ENCODE results near the gene UTP25. TPM values are rescaled to one million over a fixed set of nuclear protein-coding genes. Genes with fewer than 3 reads are reported as not detected.
A peak's percentile ranks its signal among the peaks of the same experiment; 100 is the strongest.
"Not testable (repeated sequence)": the region's sequence is repeated elsewhere in the genome, so short reads cannot be mapped to it uniquely, and the experiment has no call there.

UTP25 gene
- 10 to 100 TPM in 1 of 2 donors, 1 to 10 TPM in 1; 6.4 to 19.1 TPM for total RNA-seq
- long read RNA-seq, donor 1, full-length matches to known transcripts = 2 of 4 reads
- long read RNA-seq, donor 1, partial matches to known transcripts = 0 of 4 reads
- long read RNA-seq, donor 1, other reads (novel, unspliced or antisense) = 2 of 4 reads
- long read RNA-seq, donor 2, full-length matches to known transcripts = 26 of 64 reads
- long read RNA-seq, donor 2, partial matches to known transcripts = 14 of 64 reads
- long read RNA-seq, donor 2, other reads (novel, unspliced or antisense) = 24 of 64 reads

- peak; percentile 98 for DNase-seq (ENCODE audit: low spot score)
- intact Hi-C loops (cut with DNase I) = loop anchor here in 1 of 2 donors (10.0 kb wide), 1 partner anchor 963 kb away; no protein-coding TSS in a partner anchor
These were observed at the start of gene UTP25 for GRCh38 chr1:209827384-209828262. Gene UTP25 (plus strand): TSS chr1:209827972. CDS start chr1:209828064, 92 bp downstream.

- intact Hi-C loops (cut with DNase I) = no loop called here
- no peak for DNase-seq (ENCODE audit: low spot score)
These were observed 49.7 kb upstream of the UTP25 start for GRCh38 chr1:209778102-209778501.

GRCh38 chr1:209780268-209780667 lies 47.5 kb upstream of the UTP25 start:
- no peak for DNase-seq (ENCODE audit: low spot score)
- intact Hi-C loops (cut with DNase I) = no loop called here

GRCh38 chr1:209783386-209783785 lies 44.4 kb upstream of the UTP25 start:
- no peak for DNase-seq (ENCODE audit: low spot score)
- intact Hi-C loops (cut with DNase I) = no loop called here

GRCh38 chr1:209784265-209785169 lies 43.3 kb upstream of the UTP25 start, which contains the start of gene C1orf74:
Gene C1orf74 (minus strand): TSS chr1:209784559. CDS start chr1:209783634, 925 bp downstream.
- intact Hi-C loops (cut with DNase I) = loop anchor here in 1 of 2 donors (5.0 kb wide), 1 partner anchor 1833 kb away; no protein-coding TSS in a partner anchor

GRCh38 chr1:209785592-209785991 lies 42.2 kb upstream of the UTP25 start:
- no peak for DNase-seq (ENCODE audit: low spot score)
- intact Hi-C loops (cut with DNase I) = loop anchor here in 1 of 2 donors (5.0 kb wide), 1 partner anchor 1832 kb away; no protein-coding TSS in a partner anchor

More at GRCh38 chr1:209784265-209785169, 43.3 kb upstream of the UTP25 start, which contains the start of gene C1orf74:
- peak; percentile 100 for DNase-seq (ENCODE audit: low spot score)

GRCh38 chr1:209786146-209786545 lies 41.6 kb upstream of the UTP25 start:
- intact Hi-C loops (cut with DNase I) = loop anchor here in 1 of 2 donors (5.0 kb wide), 1 partner anchor 1831 kb away; no protein-coding TSS in a partner anchor
- DNase-seq (ENCODE audit: low spot score) = no peak

- DNase-seq (ENCODE audit: low spot score) = no peak
- intact Hi-C loops (cut with DNase I) = loop anchor here in 1 of 2 donors (5.0 kb wide), 1 partner anchor 1830 kb away; no protein-coding TSS in a partner anchor
These were observed 40.2 kb upstream of the UTP25 start for GRCh38 chr1:209787551-209787950.

- intact Hi-C loops (cut with DNase I) = loop anchor here in 1 of 2 donors (5.0 kb wide), 1 partner anchor 1828 kb away; no protein-coding TSS in a partner anchor
These were observed 38.5 kb upstream of the UTP25 start for GRCh38 chr1:209789245-209789644.

GRCh38 chr1:209790286-209791193 lies 37.2 kb upstream of the UTP25 start:
- intact Hi-C loops (cut with DNase I) = no loop called here
- DNase-seq (ENCODE audit: low spot score) = no peak

More at GRCh38 chr1:209789245-209789644, 38.5 kb upstream of the UTP25 start:
- DNase-seq (ENCODE audit: low spot score) = no peak

- intact Hi-C loops (cut with DNase I) = no loop called here
- no peak for DNase-seq (ENCODE audit: low spot score)
These were observed 35.9 kb upstream of the UTP25 start for GRCh38 chr1:209791920-209792319.

- intact Hi-C loops (cut with DNase I) = not testable (repeated sequence)
These were observed 34.1 kb upstream of the UTP25 start for GRCh38 chr1:209793711-209794110.

GRCh38 chr1:209797978-209798639 lies 29.7 kb upstream of the UTP25 start:
- no peak for DNase-seq (ENCODE audit: low spot score)
- intact Hi-C loops (cut with DNase I) = no loop called here

More at GRCh38 chr1:209793711-209794110, 34.1 kb upstream of the UTP25 start:
- not testable (repeated sequence) for DNase-seq (ENCODE audit: low spot score)

- no peak for DNase-seq (ENCODE audit: low spot score)
- intact Hi-C loops (cut with DNase I) = no loop called here
These were observed 26.6 kb upstream of the UTP25 start for GRCh38 chr1:209800984-209801834.

- intact Hi-C loops (cut with DNase I) = no loop called here
- no peak for DNase-seq (ENCODE audit: low spot score)
These were observed 25.5 kb upstream of the UTP25 start for GRCh38 chr1:209802117-209802779.

- intact Hi-C loops (cut with DNase I) = no loop called here
- no peak for DNase-seq (ENCODE audit: low spot score)
These were observed 25.0 kb upstream of the UTP25 start for GRCh38 chr1:209802780-209803152.
